Measurements from ENCODE around the gene C4A. TPM values are rescaled to one million over a fixed set of nuclear protein-coding genes. Genes with fewer than 3 reads are reported as not detected.
"Not testable (repeated sequence)": the region's sequence is repeated elsewhere in the genome, so short reads cannot be mapped to it uniquely, and the experiment has no call there.

The C4A gene
- total and polyA plus RNA-seq, 11 donors: 34.5 to 301 (median 79.8) TPM

DNA sequence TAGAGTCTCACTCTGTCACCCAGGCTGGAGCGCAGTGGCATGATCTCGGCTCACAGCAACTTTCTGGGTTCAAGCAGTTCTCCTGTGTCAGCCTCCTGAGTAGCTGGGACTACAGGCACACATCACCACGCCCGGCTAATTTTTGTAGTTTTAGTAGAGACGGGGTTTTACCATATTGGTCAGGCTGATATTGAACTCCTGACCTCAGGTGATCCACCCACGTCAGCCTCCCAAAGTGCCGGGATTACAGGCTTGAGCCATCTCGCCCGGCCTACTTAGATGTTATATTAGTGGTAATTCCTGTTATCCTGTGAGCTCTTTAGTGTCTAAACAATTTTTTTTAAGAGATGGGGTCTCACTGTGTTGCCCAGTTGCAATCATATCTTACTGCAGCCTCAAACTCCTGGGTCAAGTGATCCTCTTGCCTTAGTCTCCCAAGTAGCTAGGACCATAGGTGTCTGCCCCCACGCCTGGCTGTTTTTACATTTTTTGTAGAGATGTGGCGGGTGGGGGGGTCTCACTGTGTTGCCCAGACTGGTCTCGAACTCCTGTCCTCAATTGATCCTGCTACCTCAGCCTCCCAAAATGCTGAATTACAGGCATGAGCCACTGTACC is 3.9 kb upstream of the C4A start:
- TF ChIP-seq CTCF (IDR thresholded peaks at IDR 0.05) (no peak), POLR2A (IDR thresholded peaks at IDR 0.05) (no peak)
- Histone ChIP-seq H3K36me3 (peaks cover 0 to 23% (median 18%) of the 10 kb centered on the region in 9 donors), H3K27ac (no peak overlapping the region), H3K4me3 (no peak overlapping the region), H3K9me3 (no peaks in the 10 kb centered on the region), H3K4me1 (peaks cover 0 to 13% (median 8%) of the 10 kb centered on the region in 12 donors), H3K27me3 (no peaks in the 10 kb centered on the region)
- intact Hi-C loops (cut with DNase I): no loop called here
- DNase-seq (peak in 1 of 5 donors; percentile 6), ATAC-seq (no peak)
- 92 to 97% (median 96%) methylated on average over 12 of the region's 12 CpGs for WGBS, 4 donors

- H3K27me3 ChIP-seq: no peaks in the 10 kb centered on the region
- H3K4me1 ChIP-seq: peaks cover 0 to 3% (median 0%) of the 10 kb centered on the region in 12 donors
- no peak overlapping the region for H3K4me3 ChIP-seq
- intact Hi-C loops (cut with DNase I): no loop called here
- no peaks in the 10 kb centered on the region for H3K9me3 ChIP-seq
- peak in 1 of 5 donors; percentile 4 for DNase-seq
- TF ChIP-seq CTCF (IDR thresholded peaks at IDR 0.05): no peak
- no peak for TF ChIP-seq POLR2A (IDR thresholded peaks at IDR 0.05)
- 82 to 95% (median 92%) methylated on average over 5 of the region's 5 CpGs for WGBS, 4 donors
- H3K36me3 ChIP-seq: peaks cover 0 to 23% (median 18%) of the 10 kb centered on the region in 9 donors
- no peak overlapping the region for H3K27ac ChIP-seq
- ATAC-seq: no peak
Measured at GRCh38 chr6:31978831-31979230, 3.0 kb upstream of the C4A start.

GRCh38 chr6:31979238-31979898 is 2.5 kb upstream of the C4A start:
- Histone ChIP-seq H3K27me3 (no peaks in the 10 kb centered on the region), H3K4me1 (no peaks in the 10 kb centered on the region), H3K9me3 (no peaks in the 10 kb centered on the region), H3K36me3 (peaks cover 0 to 21% (median 17%) of the 10 kb centered on the region in 9 donors), H3K27ac (no peak overlapping the region), H3K4me3 (no peak overlapping the region)
- ATAC-seq (no peak), DNase-seq (no peak)
- intact Hi-C loops (cut with DNase I): no loop called here
- no peak for TF ChIP-seq POLR2A (IDR thresholded peaks at IDR 0.05)
- 84 to 91% (median 86%) methylated on average over 3 of the region's 3 CpGs for WGBS, 4 donors

GRCh38 chr6:31980195-31980876 is 1.5 kb upstream of the C4A start:
- H3K9me3 ChIP-seq; H3K27me3 ChIP-seq; H3K27ac ChIP-seq; intact Hi-C loops (cut with DNase I); H3K4me3 ChIP-seq; H3K4me1 ChIP-seq: not testable (repeated sequence)
- peak in 1 of 5 donors; percentile 19 for DNase-seq
- WGBS, 4 donors: 86 to 96% (median 91%) methylated on average over 2 to 13 of the region's 13 CpGs
- ATAC-seq: peak in 1 of 4 donors; percentile 18
- H3K36me3 ChIP-seq: peaks cover 0 to 18% (median 13%) of the 10 kb centered on the region in 9 donors

DNA sequence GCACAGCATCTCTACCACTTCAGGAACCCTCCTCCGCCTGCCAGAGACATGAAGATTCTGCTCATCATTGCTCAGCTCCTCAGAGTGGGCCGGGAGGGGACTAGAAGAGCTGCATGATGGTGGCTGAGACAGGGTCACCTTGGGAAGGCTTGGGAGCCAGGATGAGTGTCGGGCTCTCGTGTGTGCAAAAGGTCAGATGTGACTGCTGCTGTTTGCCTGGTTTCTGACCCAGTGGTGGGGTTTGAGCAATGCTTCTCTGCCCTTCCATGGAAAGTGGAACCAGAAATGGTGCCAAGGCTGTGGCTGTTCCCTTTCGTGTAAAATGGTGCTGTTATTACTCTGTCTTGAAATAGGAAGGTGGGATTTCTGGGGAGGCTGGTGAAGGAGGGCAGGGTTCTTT is 859 bp upstream of the C4A start:
- intact Hi-C loops (cut with DNase I); ATAC-seq: not testable (repeated sequence)
- no CpG with 5 or more reads among the region's 5 CpGs for WGBS, 4 donors

DNA sequence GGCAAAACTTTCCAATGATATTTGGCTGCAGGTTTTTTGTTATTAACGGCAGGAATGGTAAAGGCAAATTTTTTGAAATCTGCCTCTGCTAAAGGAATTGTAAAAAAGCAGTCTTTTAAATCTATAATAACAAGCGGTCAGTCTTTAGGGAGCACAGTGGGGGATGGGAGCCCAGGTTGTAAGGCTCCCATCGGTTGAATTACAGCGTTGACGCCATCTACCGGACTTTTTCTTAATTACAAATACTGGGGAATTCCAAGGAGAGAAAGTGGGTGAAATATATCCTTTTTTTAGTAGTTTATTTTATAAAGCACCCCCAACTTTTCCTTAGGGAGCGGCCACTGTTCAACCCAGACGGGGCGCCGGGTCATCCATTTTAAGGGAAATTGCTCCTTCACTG is 7.5 kb downstream of the C4A start:
- H3K27me3 ChIP-seq; H3K4me1 ChIP-seq; H3K4me3 ChIP-seq; DNase-seq; intact Hi-C loops (cut with DNase I); H3K9me3 ChIP-seq; H3K27ac ChIP-seq; H3K36me3 ChIP-seq: not testable (repeated sequence)
- WGBS, 4 donors: no CpG with 5 or more reads among the region's 10 CpGs
- peak in 1 of 4 donors; percentile 41 for ATAC-seq

More for the DNA sequence above, 859 bp upstream of the C4A start:
- not testable (repeated sequence) for H3K4me3 ChIP-seq, H3K4me1 ChIP-seq, H3K27ac ChIP-seq, H3K27me3 ChIP-seq, DNase-seq, H3K9me3 ChIP-seq
- H3K36me3 ChIP-seq: peaks cover 0 to 18% (median 13%) of the 10 kb centered on the region in 9 donors

DNA sequence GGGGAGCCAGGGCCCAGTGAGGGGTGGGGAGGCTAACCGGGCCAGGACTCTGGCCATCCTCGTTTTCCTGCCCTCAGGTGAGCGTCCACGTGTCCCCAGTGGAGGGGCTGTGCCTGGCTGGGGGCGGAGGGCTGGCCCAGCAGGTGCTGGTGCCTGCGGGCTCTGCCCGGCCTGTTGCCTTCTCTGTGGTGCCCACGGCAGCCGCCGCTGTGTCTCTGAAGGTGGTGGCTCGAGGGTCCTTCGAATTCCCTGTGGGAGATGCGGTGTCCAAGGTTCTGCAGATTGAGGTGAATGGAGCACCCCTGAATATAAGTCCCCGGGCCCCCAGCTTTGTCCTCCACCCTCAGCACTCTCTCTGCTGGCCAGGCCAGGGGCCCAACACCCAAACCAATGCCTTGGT is 12.6 kb downstream of the C4A start:
- H3K27ac ChIP-seq; intact Hi-C loops (cut with DNase I); H3K9me3 ChIP-seq; H3K27me3 ChIP-seq; H3K4me1 ChIP-seq; H3K36me3 ChIP-seq; ATAC-seq; H3K4me3 ChIP-seq; DNase-seq: not testable (repeated sequence)
- WGBS, 4 donors: 94 to 97% methylated on average over 9 to 10 of the region's 14 CpGs; no CpG with 5 or more reads in 2 of the 4 donors

GRCh38 chr6:31996385-31996784 is 14.5 kb downstream of the C4A start:
- H3K4me3 ChIP-seq; H3K36me3 ChIP-seq; H3K27ac ChIP-seq; H3K9me3 ChIP-seq; H3K27me3 ChIP-seq; H3K4me1 ChIP-seq; intact Hi-C loops (cut with DNase I); ATAC-seq: not testable (repeated sequence)
- WGBS, 4 donors: 87 to 96% (median 94%) methylated on average over 5 to 6 of the region's 6 CpGs
- DNase-seq: peak in 1 of 5 donors; percentile 2

Data from heart left ventricle (tissue), 16 donors.